Glomerular endothelial cell (primary cell): ENCODE results near the gene SERPINB6. TPM values are rescaled to one million over a fixed set of nuclear protein-coding genes. Genes with fewer than 3 reads are reported as not detected.
"Not testable (repeated sequence)": the region's sequence is repeated elsewhere in the genome, so short reads cannot be mapped to it uniquely, and the experiment has no call there.

Source experiments
- DNase-seq: peaks from one replicate; pipeline ENCODE4 v3.0.0-alpha.2; 2011; ENCODE audit warnings: low read depth, low spot score; ENCODE audit errors: extremely low read depth
- total RNA-seq: library from RNA; depleted of rRNA; stranded (reverse); fragments of >200 nt; gene quantifications from 2 replicates; pipeline ENCODE4 v1.2.3, GENCODE V29; 2015

Gene SERPINB6
- total RNA-seq, 1 donor from 2014 or later = 202 TPM

DNA sequence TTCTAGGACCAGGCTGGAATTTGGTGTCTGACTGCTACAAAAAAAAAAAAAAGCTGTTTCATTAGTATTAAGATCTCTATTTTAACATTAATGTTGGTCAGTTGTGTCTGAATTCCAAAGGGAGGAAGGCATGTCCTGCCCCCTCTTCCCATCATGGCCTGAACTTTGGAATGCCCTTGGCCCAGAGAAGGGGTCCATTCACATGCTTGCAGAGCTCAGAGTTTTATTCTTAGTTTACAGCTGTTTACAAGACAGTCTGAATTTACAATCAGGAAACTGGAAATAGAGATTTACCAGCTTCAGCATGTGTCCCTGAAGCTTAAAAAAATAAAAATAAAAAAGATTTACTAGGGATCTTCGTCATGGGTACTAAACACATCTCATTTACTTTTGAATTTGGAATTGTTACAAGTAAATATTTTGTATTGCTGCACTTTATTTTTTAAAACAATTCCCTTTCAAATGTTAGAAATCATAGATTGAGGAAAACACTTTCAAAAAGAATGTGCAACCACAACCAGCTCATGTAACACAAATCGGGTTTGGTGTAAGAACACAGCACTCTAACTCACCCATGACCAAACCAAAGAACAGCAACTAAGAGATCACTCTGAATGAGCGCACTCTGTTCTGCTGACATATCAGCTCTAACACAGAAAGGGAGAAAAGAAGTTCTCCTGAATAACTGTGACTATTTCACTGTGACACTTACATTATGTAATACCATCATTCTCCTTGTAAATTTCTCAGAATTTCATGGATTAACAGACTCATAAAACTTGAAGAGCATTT is 6.6 kb upstream of the SERPINB6 start:
- no peak for DNase-seq

DNA sequence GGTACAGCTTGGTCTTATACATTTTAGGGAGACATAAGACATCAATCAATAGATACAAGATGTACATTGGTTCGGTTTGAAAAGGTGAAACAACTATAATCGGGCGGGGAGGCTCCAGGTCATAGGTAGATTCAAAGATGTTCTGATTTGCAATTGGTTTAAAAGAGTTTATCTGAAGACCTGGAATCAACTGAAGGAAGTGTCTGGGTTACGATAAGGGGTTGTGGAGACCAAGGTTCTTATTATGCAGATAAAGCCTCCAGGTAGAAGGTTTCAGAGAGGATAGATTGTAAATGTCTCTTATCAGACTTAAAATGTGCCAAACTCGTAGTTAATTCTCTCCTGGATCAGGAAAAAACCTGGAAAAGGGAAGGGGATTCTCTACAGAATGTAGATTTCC is 5.9 kb upstream of the SERPINB6 start:
- no peak for DNase-seq

DNA sequence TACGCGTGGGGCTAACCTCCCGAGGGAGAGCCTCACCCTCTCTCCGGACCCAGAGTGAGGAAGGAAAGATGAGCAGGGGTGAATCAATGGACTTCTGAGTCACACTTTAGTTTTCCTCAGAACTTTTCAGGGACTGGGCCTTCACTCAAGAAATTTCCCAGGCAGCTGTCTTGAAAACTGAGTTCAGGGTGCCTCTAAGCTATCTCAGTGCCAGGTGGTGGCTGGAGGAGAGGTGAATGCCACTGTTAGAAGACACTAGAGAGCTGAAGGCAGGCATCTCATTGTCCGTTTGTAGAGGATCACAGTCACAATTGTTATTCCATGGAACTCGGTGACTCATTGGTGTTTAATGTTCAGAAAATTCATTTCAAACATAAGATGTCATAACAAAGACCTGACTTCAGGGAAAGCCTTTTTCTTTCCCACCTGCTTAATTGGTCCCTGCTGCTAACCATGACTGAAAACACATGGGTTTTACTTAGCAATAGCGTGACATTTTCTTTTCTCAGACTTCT is 5.3 kb upstream of the SERPINB6 start:
- DNase-seq = no peak

DNA sequence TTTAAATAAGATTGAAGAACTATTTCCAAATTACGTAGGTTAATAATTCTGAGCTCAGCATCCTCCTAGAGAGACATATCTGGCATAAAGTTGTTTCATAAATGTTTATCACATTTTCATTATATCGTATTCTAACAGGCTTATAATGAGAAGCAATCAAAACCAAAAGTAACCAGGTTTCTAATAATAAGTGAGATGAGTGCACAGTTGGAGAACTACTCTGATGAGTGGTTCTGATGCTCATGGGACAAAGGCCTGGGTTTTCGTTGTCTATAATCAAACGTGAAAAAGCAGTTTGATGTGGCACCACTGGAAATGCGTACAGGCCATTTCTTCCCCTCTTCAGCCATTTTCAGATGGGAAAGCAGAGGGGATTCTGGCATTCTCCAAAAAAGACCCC is 4.7 kb upstream of the SERPINB6 start:
- no peak for DNase-seq

DNA sequence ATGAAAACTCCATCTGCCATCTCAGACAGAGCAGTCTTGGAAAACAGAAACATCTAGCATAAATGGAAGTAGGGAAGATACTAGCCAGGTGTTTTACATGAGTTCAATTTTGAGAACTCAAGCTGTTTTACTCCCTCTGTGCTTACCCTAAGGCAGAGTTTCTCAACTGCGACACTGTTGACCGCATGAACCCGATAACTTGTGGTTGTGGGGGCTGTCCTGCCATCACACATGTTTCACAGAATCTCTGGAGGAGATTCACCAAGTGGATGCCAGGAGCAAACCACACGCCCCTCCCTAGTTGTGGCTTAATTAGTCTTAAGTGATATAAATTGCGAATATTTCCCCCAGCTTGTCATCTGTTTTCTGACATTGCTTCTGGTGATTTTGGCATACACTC is 2.3 kb upstream of the SERPINB6 start:
- DNase-seq = no peak

DNA sequence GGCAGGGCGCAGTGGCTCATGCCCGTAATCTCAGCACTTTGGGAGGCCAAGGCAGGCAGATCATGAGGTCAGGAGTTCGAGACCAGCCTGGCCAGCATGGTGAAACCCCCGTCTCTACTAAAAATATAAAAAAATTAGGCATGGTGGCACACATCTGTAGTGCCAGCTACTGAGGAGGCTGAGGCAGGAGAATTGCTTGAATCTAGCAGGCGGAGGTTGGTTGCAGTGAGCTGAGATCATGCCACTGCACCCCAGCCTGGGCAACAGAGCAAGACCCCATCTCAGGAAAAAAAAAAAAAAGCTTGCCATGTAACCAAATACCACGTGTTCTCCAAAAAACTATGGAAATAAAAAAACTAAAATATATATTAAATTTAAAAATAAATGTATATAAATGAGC is 1.8 kb upstream of the SERPINB6 start:
- not testable (repeated sequence) for DNase-seq

DNA sequence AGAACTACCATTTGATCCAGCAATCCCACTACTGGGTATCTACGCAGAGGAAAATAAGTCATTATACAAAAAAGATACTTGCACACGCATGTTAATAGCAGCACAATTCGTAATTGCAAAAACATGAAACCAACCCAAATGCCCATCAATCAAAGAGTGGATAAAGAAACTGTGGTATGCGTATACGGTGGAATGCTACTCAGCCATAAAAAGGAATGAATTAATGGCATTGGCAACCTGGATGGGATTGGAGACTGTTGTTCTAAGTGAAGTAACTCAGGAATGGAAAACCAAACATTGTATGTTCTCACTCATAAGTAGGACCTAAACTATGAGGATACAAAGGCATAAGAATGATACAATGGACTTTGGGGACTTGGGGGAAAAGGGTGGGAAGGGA is 1.3 kb upstream of the SERPINB6 start:
- DNase-seq = not testable (repeated sequence)

DNA sequence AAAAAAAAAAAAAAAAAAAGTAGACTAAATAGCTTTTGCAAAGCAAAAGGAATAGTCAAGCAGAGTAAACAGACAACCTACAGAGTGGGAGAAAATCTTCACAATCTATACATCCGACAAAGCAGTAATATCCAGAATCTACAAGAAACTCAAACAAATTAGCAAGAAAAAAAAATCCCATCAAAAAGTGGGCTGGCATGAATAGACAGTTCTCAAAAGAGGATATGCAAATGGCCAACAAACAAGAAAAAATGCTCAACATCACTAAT is 786 bp upstream of the SERPINB6 start:
- DNase-seq = not testable (repeated sequence)

DNA sequence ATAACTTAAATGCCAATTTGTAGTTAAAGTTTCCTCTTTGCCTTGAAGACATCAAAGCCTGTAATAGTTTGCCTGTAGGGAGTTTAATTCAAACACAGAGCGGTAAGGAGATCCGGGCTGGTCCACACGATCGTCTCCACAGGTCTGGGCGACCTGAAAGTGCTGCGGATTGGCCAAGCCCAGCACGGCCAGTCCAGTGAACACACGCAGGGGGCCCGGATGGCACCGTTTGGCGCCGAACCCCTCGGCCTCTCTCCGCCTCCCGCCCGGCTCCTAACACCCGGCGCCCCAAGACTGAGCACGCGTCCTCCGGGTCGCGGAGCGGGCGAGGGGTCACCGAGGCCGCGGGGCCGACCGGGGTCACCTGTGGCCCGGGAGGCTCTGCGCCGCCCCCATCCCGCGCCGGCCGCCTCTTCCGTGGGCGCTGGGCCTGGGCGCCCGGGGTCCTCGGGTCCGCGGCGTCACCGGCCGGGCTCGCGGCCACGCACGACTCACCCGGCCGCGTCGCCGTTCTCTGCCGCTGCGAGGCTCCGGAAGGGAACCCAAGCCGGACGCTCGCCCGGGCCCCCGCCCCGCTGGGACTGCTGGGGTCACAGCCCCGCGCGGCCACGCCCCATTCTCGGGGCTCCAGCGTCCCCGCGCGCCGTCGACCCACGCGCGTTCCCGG is 481 bp downstream of the SERPINB6 start:
- no peak for DNase-seq

DNA sequence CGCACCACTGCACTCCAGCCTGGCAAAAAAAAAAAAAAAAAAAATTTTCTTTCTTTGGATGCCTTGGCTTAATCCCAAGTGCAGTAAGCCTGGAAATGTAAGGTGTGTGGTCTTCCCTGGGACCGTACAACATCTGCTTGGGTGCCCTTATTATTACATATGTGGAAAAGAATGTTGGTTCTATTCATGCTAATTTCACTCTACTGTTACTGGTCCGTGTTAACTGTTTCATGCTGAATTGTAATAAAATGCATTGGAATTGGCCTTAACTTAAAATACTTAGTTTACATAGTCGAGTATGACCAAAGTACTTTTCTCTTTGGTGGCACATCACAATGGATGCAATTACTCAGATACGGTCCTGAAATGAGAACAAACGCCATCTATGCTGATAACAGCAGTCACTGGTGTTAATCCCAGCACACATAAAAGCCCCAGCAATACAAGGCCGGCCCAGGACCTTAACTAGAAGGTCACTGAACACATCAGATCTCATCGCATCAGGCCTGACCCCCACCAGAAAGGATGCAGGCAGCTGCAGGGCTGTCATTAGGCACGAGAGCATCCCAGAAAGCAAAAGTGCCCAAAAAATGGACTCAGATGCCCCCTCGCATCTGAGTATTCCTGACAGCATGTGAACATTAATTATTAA is 1.2 kb downstream of the SERPINB6 start:
- no peak for DNase-seq

DNA sequence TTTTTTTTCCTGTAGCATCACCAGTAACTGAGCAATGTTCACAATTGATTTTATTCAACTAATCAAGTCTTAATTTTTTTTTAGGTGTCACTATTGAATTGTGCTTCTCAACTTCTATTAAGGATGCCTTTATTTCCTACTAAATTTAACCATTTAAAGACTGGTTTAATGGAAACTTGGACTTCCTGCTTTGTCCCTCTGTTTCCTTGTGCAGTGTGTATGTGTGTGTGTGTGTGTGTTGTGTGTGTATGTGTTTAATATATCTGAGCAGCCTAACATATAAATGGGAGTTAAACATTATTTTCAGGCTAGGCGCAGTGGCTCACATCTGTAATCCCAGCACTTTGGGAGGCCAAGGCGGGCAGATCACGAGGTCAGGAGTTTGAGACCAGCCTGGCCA is 1.8 kb downstream of the SERPINB6 start:
- DNase-seq = no peak

DNA sequence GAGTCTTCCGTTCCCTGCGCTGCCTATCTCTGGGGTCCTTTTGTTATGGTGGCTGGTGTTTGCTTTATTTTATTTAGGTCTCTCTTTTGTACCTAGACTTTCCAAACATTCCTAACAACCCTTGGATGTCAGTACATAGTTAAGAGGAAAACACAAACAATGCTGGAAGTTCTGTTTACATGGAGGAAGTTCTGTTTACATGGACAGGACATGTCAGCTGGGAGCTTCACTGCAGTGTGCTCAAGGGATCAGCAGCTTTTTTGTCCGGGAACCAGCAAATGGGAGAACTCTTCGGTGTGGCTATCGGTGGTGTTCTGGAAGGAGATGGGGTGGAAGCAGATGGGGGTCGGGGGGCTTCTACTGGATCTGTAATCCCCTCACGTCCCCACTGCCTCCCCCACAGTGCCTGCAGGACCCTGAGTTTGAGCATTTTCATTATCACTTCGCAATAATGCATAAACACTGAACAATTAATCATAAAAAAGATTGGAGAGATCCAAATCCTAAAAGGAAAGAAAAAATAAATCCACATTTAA is 2.7 kb downstream of the SERPINB6 start:
- no peak for DNase-seq

DNA sequence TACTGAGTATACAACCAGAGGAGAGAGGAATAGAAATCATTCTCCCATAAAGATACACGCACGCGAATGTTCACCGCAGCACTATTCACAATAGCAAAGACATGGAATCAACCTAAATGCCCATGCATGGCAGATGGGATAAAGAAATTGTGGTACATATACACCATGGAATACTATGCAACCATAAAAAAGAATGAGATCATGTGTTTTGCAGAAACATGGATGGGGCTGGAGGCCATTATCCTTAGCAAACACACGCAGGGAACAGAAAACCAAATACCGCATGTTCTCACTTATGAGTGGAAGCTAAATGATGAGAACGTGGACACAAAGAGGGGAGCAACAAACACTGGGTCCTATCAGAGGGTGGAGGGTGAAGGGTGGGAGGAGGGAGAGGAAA is 3.4 kb downstream of the SERPINB6 start:
- no peak for DNase-seq

DNA sequence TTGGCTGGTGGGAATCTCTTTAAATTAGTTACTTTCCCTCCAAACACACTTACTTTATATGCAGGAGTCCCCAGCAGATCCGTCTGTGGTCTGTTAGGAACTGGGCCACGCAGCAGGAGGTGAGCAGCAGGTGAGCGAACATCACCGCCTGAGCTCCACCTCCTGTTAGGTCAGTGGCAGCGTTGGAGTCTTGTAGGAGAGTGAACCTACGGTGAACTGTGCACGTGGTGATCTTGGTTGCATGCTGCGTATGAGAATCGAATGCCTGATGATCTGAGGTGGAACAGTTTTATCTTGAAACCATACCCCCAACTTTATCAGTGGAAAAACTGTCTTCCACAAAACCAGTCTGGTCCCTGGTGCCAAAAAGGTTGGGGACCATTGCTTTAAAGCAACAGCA is 5.0 kb downstream of the SERPINB6 start:
- DNase-seq = no peak

DNA sequence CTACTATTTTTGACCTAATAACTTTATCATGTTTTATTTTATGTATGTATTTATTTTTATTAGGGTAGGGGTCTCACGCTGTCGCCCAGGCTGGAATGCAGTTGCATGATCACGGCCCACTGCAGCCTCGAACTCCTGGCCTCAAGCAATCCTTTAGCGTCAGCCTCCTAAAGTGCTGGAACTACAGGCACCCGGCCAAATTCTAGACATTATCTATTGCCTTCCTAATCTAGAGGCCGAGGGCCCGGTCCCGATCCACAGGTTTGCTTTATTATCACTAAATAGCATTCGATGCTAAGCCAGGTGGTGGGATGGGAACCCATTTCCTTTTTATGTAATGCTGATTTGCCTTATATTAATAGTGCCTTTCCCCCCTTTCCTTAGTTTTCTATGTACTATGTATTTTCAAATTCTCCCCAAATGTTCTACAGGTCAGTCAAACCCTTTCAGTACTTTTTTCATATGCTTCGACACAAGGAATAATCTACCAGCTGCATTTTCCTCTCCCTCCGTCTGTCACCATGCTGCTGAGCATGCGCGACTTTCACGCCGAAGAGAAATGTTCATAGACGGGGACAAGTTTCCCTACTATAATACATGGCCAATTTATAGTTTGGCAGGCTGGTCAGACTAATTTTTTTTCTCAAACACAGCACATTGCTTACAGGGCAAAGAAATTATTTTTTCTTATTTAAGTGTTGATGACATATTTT is 6.4 kb downstream of the SERPINB6 start:
- DNase-seq = no peak

DNA sequence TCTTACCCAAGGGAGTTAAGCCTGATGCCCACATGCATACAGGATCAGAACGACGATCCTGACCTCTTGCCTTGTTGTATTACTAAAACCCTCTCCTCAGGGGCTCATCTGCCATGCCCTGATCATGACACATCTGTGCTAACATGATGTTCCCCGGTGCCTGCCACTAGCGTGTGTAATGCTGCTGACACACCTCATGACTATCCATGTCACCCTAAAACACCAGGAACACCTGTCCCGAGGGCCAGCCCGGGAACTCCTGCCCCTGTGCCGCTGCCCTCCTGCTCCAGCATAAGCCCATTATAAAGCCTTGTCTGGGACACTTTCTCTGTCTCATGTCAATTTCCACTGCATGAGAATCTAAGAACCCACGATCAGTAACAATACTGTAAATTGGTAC is 7.6 kb downstream of the SERPINB6 start:
- DNase-seq = no peak

DNA sequence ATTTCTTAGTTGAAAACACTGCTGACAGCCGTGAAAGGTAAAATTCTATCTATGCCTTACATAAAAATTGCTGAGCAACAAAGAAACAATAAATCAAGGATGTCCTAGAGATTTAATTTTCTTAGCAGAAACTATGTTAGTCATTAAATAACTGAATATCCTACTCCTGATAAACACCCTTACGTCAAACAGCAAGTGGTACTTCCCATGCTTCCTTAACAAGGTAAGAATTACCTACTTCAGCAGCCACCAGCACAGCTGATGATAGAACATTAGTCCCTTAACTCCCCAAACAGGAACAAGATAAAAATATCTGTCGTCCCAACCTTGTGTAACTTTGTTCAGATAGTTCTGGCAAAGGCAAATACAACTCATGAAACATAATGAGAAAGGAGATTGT is 8.7 kb downstream of the SERPINB6 start:
- no peak for DNase-seq

DNA sequence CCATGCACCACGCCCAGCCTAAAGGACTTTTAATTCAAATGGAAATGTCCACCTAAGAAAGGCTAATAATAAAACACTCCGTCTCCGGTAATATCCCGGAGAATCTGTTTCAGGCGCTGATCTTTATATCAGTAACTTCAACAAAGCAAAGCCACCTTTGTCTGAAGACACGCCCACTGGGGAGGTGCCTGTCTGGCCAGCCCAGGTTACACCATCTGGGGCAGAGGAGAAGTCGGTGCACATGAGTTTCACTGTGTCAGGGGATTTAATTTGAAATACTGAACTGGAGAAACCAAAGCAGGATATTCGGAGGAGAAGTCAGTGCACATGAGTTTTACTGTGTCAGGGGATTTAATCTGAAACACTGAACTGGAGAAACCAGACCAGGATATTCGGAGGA is 9.4 kb downstream of the SERPINB6 start:
- no peak for DNase-seq

DNA sequence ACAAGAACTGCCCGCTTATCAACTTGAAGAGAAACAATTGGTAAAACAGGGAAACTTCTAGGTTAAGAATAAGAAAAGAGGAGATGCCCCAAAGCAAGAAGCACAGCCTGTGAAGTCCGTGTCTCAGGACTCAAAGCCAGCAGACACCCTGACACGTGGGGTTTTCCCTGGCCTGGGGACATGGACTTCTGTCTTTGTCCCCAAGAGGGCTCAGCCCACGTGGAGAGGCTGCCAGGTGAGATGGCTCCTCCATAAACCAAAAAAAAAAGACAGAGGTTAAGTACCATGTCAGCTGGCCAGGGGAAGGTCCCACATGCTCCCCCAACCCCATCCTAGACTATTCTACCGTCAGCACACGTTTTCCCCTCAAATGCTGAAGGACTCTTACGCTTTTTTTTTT is 9.9 kb downstream of the SERPINB6 start:
- no peak for DNase-seq

DNA sequence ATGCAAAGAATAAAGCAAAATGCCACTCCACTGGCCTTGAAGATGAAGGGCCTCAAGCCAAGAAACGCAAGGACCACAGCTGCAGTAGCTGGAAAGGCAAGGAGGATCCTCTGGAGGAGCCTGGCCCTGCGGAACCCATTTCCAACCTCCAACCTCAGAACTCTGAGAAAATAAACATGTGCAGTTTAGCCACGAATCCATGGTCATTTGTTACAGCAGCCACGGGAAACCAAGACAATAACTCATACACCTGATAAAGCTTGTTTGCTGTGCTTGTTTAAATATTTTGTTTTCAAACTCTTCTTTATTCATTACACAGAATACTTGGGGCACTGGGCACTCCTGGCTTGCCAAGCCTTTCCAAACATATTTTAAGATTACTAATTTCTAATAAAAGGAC is 10.4 kb downstream of the SERPINB6 start:
- no peak for DNase-seq
